PC-3 (cell line): ENCODE data around the gene TCAF2.
"Not testable (repeated sequence)": the region's sequence is repeated elsewhere in the genome, so short reads cannot be mapped to it uniquely, and the experiment has no call there.

Source experiments
- CTCF ChIP-seq: fragments of 300-600 bp; sonication (generic); conservative IDR thresholded peaks from 2 replicates; pipeline ENCODE4 v1.5.1; 2017; ENCODE audit warnings: antibody characterized with exemption, low read depth, mild to moderate bottlenecking, low read length
- EZH2 ChIP-seq: fragments of 300-600 bp; sonication (generic); IDR thresholded peaks from one replicate; pipeline ENCODE4 v1.6.1; 2017; ENCODE audit warnings: antibody characterized with exemption, mild to moderate bottlenecking, low read length; ENCODE audit not compliant: unreplicated experiment
- EZH2phosphoT487 ChIP-seq: fragments of 300-600 bp; sonication (generic); IDR thresholded peaks from 2 replicates; pipeline ENCODE4 v1.6.1; 2018; ENCODE audit warnings: mild to moderate bottlenecking, antibody characterized with exemption, low read length, borderline replicate concordance

GRCh38 chr7:143603549-143603948 is 17.2 kb upstream of the TCAF2 start:
- not testable (repeated sequence) for TF ChIP-seq EZH2, CTCF, EZH2phosphoT487
